Choroid plexus epithelial cell (primary cell): Measurements from ENCODE around the gene ABCF2.
A peak's percentile ranks its signal among the peaks of the same experiment; 100 is the strongest.

Source experiments
- DNase-seq: peaks from one replicate; pipeline ENCODE4 v3.0.0-alpha.2; 2010; ENCODE audit warnings: low read depth
- H3K4me3 ChIP-seq: 2 replicates; pipeline ENCODE4 v1.5.1; 2011; ENCODE audit warnings: low read depth, mild to moderate bottlenecking, control low read depth, low read length, moderate library complexity
- TF ChIP-seq, protein P1 (sequence below): conservative IDR thresholded peaks from 2 replicates; pipeline ENCODE4 v1.5.1; 2011; ENCODE audit warnings: low read depth, mild to moderate bottlenecking, control low read depth, inconsistent platforms, low read length, moderate library complexity

Gene ABCF2

DNA sequence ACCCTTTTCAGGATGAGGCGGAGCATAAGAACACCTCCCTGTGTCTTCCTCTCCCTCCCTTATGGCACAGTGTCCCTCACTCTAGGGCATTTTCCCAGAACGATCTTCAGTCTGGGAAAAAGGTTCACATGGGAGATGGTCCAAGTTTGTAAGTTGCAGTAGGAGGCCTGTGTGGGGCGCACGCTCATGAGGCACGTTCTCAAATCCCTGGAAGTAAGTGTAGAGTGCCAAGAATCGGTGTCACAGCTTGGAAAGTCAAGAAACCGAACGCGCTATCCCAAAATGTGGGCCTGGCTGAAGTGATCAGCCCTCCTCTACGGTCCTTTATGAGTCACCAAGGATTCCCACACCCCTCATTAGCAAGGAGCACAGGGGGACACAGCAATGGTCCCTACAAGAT is 45.4 kb upstream of the ABCF2 start:
- TF ChIP-seq, protein P1, sequence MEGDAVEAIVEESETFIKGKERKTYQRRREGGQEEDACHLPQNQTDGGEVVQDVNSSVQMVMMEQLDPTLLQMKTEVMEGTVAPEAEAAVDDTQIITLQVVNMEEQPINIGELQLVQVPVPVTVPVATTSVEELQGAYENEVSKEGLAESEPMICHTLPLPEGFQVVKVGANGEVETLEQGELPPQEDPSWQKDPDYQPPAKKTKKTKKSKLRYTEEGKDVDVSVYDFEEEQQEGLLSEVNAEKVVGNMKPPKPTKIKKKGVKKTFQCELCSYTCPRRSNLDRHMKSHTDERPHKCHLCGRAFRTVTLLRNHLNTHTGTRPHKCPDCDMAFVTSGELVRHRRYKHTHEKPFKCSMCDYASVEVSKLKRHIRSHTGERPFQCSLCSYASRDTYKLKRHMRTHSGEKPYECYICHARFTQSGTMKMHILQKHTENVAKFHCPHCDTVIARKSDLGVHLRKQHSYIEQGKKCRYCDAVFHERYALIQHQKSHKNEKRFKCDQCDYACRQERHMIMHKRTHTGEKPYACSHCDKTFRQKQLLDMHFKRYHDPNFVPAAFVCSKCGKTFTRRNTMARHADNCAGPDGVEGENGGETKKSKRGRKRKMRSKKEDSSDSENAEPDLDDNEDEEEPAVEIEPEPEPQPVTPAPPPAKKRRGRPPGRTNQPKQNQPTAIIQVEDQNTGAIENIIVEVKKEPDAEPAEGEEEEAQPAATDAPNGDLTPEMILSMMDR: no peak

DNA sequence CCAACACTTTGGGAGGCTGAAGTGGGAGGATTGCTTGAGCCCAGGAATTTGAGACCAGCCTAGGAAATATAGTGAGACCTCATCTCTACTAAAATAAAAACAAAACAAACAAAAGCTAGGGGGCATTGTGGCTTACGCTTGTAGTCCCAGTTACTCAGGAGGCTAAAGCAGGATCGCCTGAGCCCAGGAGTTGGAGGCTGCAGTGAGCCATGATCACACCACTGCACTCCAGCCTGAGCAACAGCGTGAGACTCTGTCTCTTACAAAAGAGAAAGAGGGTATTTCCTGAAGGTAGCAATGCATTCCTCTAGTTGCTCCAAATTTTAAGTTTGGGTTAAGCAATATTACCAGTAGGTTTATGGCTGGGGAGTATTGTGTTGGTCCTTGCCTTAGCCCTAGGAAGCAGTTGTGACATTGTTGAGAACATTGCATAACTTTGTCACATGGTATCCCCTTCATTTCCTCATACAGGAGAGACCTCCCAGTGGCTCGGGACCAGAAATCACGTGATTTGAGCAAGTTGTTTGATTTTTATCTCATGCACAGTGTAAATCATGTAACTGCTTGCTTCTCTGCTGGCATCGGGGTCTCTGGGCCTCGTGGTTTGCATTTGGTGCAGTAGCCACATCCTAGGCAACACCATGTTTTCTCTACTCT is 44.8 kb upstream of the ABCF2 start:
- peak; percentile 85 for DNase-seq
- TF ChIP-seq, protein P1: peak; percentile 25
- H3K4me3 ChIP-seq: no peak overlapping the region

More for the DNA sequence above, 45.4 kb upstream of the ABCF2 start:
- DNase-seq: no peak
- H3K4me3 ChIP-seq: no peak overlapping the region

GRCh38 chr7:151269511-151269910 is 42.5 kb upstream of the ABCF2 start:
- TF ChIP-seq, protein P1: no peak
- no peak overlapping the region for H3K4me3 ChIP-seq
- no peak for DNase-seq

DNA sequence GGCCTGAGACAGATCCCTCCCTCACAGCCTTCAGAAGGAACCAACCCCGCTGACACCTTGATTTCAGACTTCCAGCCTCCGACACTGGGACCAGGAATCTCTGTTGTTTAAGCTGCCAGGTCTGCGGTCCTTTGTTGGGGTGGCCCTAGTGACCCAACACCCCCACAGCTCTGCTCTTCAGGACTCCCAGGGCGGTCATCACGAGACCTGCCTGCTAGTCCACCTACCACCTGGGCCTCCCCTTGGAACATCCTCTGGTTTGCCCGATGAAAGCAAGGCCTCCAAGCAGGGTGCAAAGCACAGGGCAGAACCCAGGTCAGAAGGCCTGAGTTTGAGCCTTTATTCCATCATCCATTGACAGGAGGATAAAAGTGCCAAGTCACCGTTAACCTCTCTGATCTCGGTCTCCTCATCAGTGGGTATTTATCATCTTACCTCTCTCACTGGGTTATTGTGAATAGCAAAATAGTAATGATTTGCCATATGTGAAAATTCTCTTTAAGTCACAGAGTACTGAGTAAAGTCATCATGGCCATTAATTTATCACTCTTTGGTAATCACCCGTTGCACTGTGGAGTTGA is 38.4 kb upstream of the ABCF2 start:
- H3K4me3 ChIP-seq: no peak overlapping the region
- no peak for DNase-seq
- TF ChIP-seq, protein P1: no peak

GRCh38 chr7:151264615-151265014 is 37.6 kb upstream of the ABCF2 start:
- TF ChIP-seq, protein P1: no peak
- DNase-seq: no peak
- H3K4me3 ChIP-seq: no peak overlapping the region

DNA sequence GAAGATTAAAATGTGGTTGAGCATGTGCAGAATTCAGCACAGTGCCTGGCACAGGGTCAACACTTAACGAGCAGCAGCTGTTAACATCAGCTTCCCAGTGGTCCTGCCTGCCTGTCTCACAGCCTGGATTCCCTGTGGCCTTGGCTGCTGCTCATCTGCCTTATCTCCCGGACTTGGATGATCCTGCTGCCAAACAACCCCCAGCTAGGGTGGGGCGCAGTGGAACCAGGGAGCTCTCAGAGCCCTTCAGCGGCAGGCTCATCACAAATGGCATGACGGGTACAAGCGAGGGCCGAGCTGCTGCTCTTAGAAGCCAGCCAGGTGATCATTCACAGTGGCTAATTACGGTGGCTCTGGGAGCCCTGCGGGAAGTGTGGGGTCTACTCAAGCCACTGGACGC is 34.5 kb upstream of the ABCF2 start:
- TF ChIP-seq, protein P1: no peak
- DNase-seq: no peak
- no peak overlapping the region for H3K4me3 ChIP-seq

- no peak overlapping the region for H3K4me3 ChIP-seq
- DNase-seq: no peak
- TF ChIP-seq, protein P1: no peak
Observed at GRCh38 chr7:151260883-151261282, 33.9 kb upstream of the ABCF2 start.
